Muscle of arm (tissue), 12 donors: Measurements from ENCODE around the gene ZFTA. TPM values are rescaled to one million over a fixed set of nuclear protein-coding genes. Genes with fewer than 3 reads are reported as not detected.
"Not testable (repeated sequence)": the region's sequence is repeated elsewhere in the genome, so short reads cannot be mapped to it uniquely, and the experiment has no call there.

ENCODE experiments used
- DNase-seq: peaks from one replicate; pipeline ENCODE4 v3.0.0-alpha.2; 2013
- polyA plus RNA-seq, 12 donors: library from polyadenylated mRNA; unstranded; fragments of 120-200 nt; gene quantifications; one replicate each; pipeline ENCODE4 v1.2.1, GENCODE V29; 2013; ENCODE audit not compliant: insufficient read length in 12 of 12

The ZFTA gene
- polyA plus RNA-seq, 12 donors, result 22.7 to 38.7 (median 26.3) TPM; not detected in 1

GRCh38 chr11:63782749-63783148 is 14.2 kb upstream of the ZFTA start:
- no peak for DNase-seq

GRCh38 chr11:63779039-63779438 is 10.5 kb upstream of the ZFTA start:
- DNase-seq, result no peak

GRCh38 chr11:63775191-63775590 is 6.6 kb upstream of the ZFTA start:
- DNase-seq, result no peak

- DNase-seq, result not testable (repeated sequence)
Observed at GRCh38 chr11:63771741-63772318, 3.3 kb upstream of the ZFTA start.

- no peak for DNase-seq
Observed at GRCh38 chr11:63770763-63771162, 2.2 kb upstream of the ZFTA start.

GRCh38 chr11:63769714-63770455 is 1.3 kb upstream of the ZFTA start:
- DNase-seq, result no peak

- no peak for DNase-seq
Observed at GRCh38 chr11:63769042-63769713, 603 bp upstream of the ZFTA start.

- peak; percentile 80 for DNase-seq
Observed at GRCh38 chr11:63767565-63768236, 874 bp downstream of the ZFTA start.

GRCh38 chr11:63767267-63767564 is 1.4 kb downstream of the ZFTA start:
- no peak for DNase-seq

GRCh38 chr11:63766531-63767235 is 1.9 kb downstream of the ZFTA start:
- DNase-seq, result no peak

- no peak for DNase-seq
Observed at GRCh38 chr11:63765688-63766241, 2.8 kb downstream of the ZFTA start.

- DNase-seq, result no peak
Observed at GRCh38 chr11:63764679-63765647, 3.6 kb downstream of the ZFTA start.

- no peak for DNase-seq
Observed at GRCh38 chr11:63764340-63764678, 4.3 kb downstream of the ZFTA start.

- no peak for DNase-seq
Observed at GRCh38 chr11:63763496-63764339, 4.9 kb downstream of the ZFTA start.

- DNase-seq, result peak; percentile 67
Observed at GRCh38 chr11:63762654-63763495, 5.7 kb downstream of the ZFTA start.

GRCh38 chr11:63761931-63762653 is 6.5 kb downstream of the ZFTA start:
- no peak for DNase-seq

- no peak for DNase-seq
Observed at GRCh38 chr11:63761188-63761587, 7.4 kb downstream of the ZFTA start.

- DNase-seq, result no peak
Observed at GRCh38 chr11:63760487-63761079, 8.0 kb downstream of the ZFTA start.
